Esophagus squamous epithelium (tissue), 4 donors: ENCODE results near the gene MMS19.

Source experiments
- CTCF ChIP-seq, 6 experiments: fragments of 450-650 bp in 4 of 6; fragments of 200-600 bp in 2 of 6; sonication (generic) in 2 of 6; IDR thresholded peaks; one replicate each; pipeline ENCODE4 v1.5.1; 2016 to 2019; ENCODE audit warnings: antibody characterized with exemption in 6 of 6, mild to moderate bottlenecking in 4 of 6, moderate library complexity in 4 of 6
- POLR2A ChIP-seq, 4 donors: fragments of 450-650 bp; IDR thresholded peaks; one replicate each; pipeline ENCODE4 v1.6.1; 2017; ENCODE audit warnings: antibody characterized with exemption in 4 of 4, mild to moderate bottlenecking in 4 of 4, moderate library complexity in 3 of 4

- TF ChIP-seq CTCF (IDR thresholded peaks at IDR 0.05) (no peak), POLR2A (IDR thresholded peaks at IDR 0.05) (no peak)
Observed at GRCh38 chr10:97464226-97464625, 34.0 kb downstream of the MMS19 start.
